Measurements from ENCODE around the gene CRHR1.

The CRHR1 gene

GRCh38 chr17:45748731-45749310 lies 35.3 kb upstream of the CRHR1 start:
- no peak for TF ChIP-seq CTCF (IDR thresholded peaks at IDR 0.05)
- Histone ChIP-seq H3K36me3 (no peaks in the 10 kb centered on the region), H3K4me3 (ENCODE audit: low read depth in 1 of 2, low read length in 1 of 2) (no peak overlapping the region), H3K27ac (no peak overlapping the region), H3K9me3 (no peaks in the 10 kb centered on the region), H3K4me1 (ENCODE audit: control insufficient read depth in 1 of 2, insufficient read depth in 1 of 2, low read depth in 1 of 2, low read length in 1 of 2) (no peaks in the 10 kb centered on the region), H3K27me3 (peaks cover 56% of the 10 kb centered on the region)

- Histone ChIP-seq H3K27me3 (peaks cover 58% of the 10 kb centered on the region), H3K36me3 (no peaks in the 10 kb centered on the region), H3K4me1 (ENCODE audit: control insufficient read depth in 1 of 2, insufficient read depth in 1 of 2, low read depth in 1 of 2, low read length in 1 of 2) (no peaks in the 10 kb centered on the region), H3K9me3 (no peaks in the 10 kb centered on the region), H3K27ac (no peak overlapping the region), H3K4me3 (ENCODE audit: low read depth in 1 of 2, low read length in 1 of 2) (no peak overlapping the region)
- TF ChIP-seq CTCF (IDR thresholded peaks at IDR 0.05): no peak
These were observed 34.2 kb upstream of the CRHR1 start for GRCh38 chr17:45749831-45750335.

GRCh38 chr17:45750779-45751440 lies 33.2 kb upstream of the CRHR1 start:
- H3K4me3 ChIP-seq (ENCODE audit: low read depth in 1 of 2, low read length in 1 of 2): no peak overlapping the region
- no peaks in the 10 kb centered on the region for H3K9me3 ChIP-seq
- no peaks in the 10 kb centered on the region for H3K36me3 ChIP-seq
- no peaks in the 10 kb centered on the region for H3K4me1 ChIP-seq (ENCODE audit: control insufficient read depth in 1 of 2, insufficient read depth in 1 of 2, low read depth in 1 of 2, low read length in 1 of 2)
- H3K27me3 ChIP-seq: peaks cover 63% of the 10 kb centered on the region
- no peak for TF ChIP-seq CTCF (IDR thresholded peaks at IDR 0.05)
- no peak overlapping the region for H3K27ac ChIP-seq

- Histone ChIP-seq H3K27me3 (peaks cover 63% of the 10 kb centered on the region), H3K36me3 (no peaks in the 10 kb centered on the region), H3K9me3 (no peaks in the 10 kb centered on the region)
These were observed 32.7 kb upstream of the CRHR1 start for GRCh38 chr17:45751466-45751865.

GRCh38 chr17:45752246-45752645 lies 31.9 kb upstream of the CRHR1 start:
- Histone ChIP-seq H3K9me3 (no peaks in the 10 kb centered on the region), H3K4me3 (ENCODE audit: low read depth in 1 of 2, low read length in 1 of 2) (no peak overlapping the region), H3K4me1 (ENCODE audit: control insufficient read depth in 1 of 2, insufficient read depth in 1 of 2, low read depth in 1 of 2, low read length in 1 of 2) (no peaks in the 10 kb centered on the region), H3K36me3 (no peaks in the 10 kb centered on the region), H3K27me3 (peaks cover 67% of the 10 kb centered on the region), H3K27ac (no peak overlapping the region)
- TF ChIP-seq CTCF (IDR thresholded peaks at IDR 0.05): no peak

More at GRCh38 chr17:45751466-45751865, 32.7 kb upstream of the CRHR1 start:
- H3K4me3 ChIP-seq (ENCODE audit: low read depth in 1 of 2, low read length in 1 of 2): no peak overlapping the region
- no peaks in the 10 kb centered on the region for H3K4me1 ChIP-seq (ENCODE audit: control insufficient read depth in 1 of 2, insufficient read depth in 1 of 2, low read depth in 1 of 2, low read length in 1 of 2)
- no peak overlapping the region for H3K27ac ChIP-seq
- TF ChIP-seq CTCF (IDR thresholded peaks at IDR 0.05): no peak
